GM18505 (cell line): ENCODE measurements around the gene TXNIP.

Experiments used
- ATAC-seq: cut with Tn5 transposase; IDR thresholded peaks from one replicate; pipeline ENCODE4 v1.9.1; 2021; ENCODE audit not compliant: unreplicated experiment
- POLR2A ChIP-seq: IDR thresholded peaks from 4 replicates; pipeline ENCODE4 v1.6.1; 2011; ENCODE audit warnings: borderline replicate concordance; ENCODE audit not compliant: insufficient read depth, insufficient read length; ENCODE audit errors: extremely low read depth

TXNIP gene

GRCh38 chr1:145956781-145957442, 39.5 kb downstream of the TXNIP start:
- TF ChIP-seq POLR2A = no peak
- no peak for ATAC-seq

- ATAC-seq = no peak
- TF ChIP-seq POLR2A = no peak
These were observed 40.0 kb downstream of the TXNIP start for GRCh38 chr1:145956361-145956760.

- no peak for ATAC-seq
- TF ChIP-seq POLR2A = no peak
These were observed 40.9 kb downstream of the TXNIP start for GRCh38 chr1:145955436-145955835.

- ATAC-seq = no peak
- TF ChIP-seq POLR2A = no peak
These were observed 42.5 kb downstream of the TXNIP start for GRCh38 chr1:145953861-145954260.

GRCh38 chr1:145952903-145953302, 43.5 kb downstream of the TXNIP start:
- no peak for TF ChIP-seq POLR2A
- ATAC-seq = no peak

- no peak for TF ChIP-seq POLR2A
These were observed 44.9 kb downstream of the TXNIP start for GRCh38 chr1:145951526-145951925.

GRCh38 chr1:145949219-145949618, 47.2 kb downstream of the TXNIP start:
- no peak for TF ChIP-seq POLR2A
- ATAC-seq = no peak

More at GRCh38 chr1:145951526-145951925, 44.9 kb downstream of the TXNIP start:
- ATAC-seq = no peak

GRCh38 chr1:145947551-145947950, 48.8 kb downstream of the TXNIP start:
- no peak for ATAC-seq
- no peak for TF ChIP-seq POLR2A

- no peak for ATAC-seq
- no peak for TF ChIP-seq POLR2A
These were observed 49.8 kb downstream of the TXNIP start for GRCh38 chr1:145946477-145946986.

GRCh38 chr1:145944532-145944931, 51.8 kb downstream of the TXNIP start:
- ATAC-seq = no peak
- TF ChIP-seq POLR2A = no peak

GRCh38 chr1:145942871-145943270, 53.5 kb downstream of the TXNIP start:
- TF ChIP-seq POLR2A = no peak
- ATAC-seq = no peak
